Esophagus squamous epithelium (tissue), 5 donors: ENCODE results near the gene SIL1. TPM values are rescaled to one million over a fixed set of nuclear protein-coding genes. Genes with fewer than 3 reads are reported as not detected.

Experiments
- DNase-seq: peaks from one replicate; lab custom pipeline; 2025; lab: John Stamatoyannopoulos, UW
- H3K27ac ChIP-seq, 4 donors: fragments of 200-600 bp; sonication (generic); one replicate each; pipeline ENCODE4 v1.5.1; 2016 to 2019; ENCODE audit warnings: mild to moderate bottlenecking in 1 of 4
- H3K27me3 ChIP-seq, 4 donors: fragments of 200-600 bp; sonication (generic); 1 replicate in 3 of 4; 2 replicates in 1 of 4; pipeline versions ENCODE4 v1.5.1 to v1.6.0; 2017 to 2021; ENCODE audit warnings: antibody characterized with exemption in 1 of 4
- H3K36me3 ChIP-seq, 3 donors: fragments of 200-600 bp; sonication (generic); one replicate each; pipeline ENCODE4 v1.5.1; 2016 to 2019
- H3K4me1 ChIP-seq, 3 donors: fragments of 200-600 bp; sonication (generic); one replicate each; pipeline ENCODE4 v1.5.1; 2017 to 2019
- H3K4me3 ChIP-seq, 4 donors: fragments of 200-600 bp; sonication (generic); 1 replicate in 3 of 4; 2 replicates in 1 of 4; pipeline ENCODE4 v1.5.1; 2016 to 2019; ENCODE audit warnings: mild to moderate bottlenecking in 2 of 4, moderate library complexity in 1 of 4
- H3K9me3 ChIP-seq, 3 donors: fragments of 200-600 bp; sonication (generic); one replicate each; pipeline ENCODE4 v1.5.1; 2016 to 2019
- CTCF ChIP-seq, 6 experiments: fragments of 450-650 bp in 4 of 6; fragments of 200-600 bp in 2 of 6; sonication (generic) in 2 of 6; IDR thresholded peaks; one replicate each; pipeline ENCODE4 v1.5.1; 2016 to 2019; ENCODE audit warnings: antibody characterized with exemption in 6 of 6, mild to moderate bottlenecking in 4 of 6, moderate library complexity in 4 of 6
- POLR2A ChIP-seq, 4 donors: fragments of 450-650 bp; IDR thresholded peaks; one replicate each; pipeline ENCODE4 v1.6.1; 2017; ENCODE audit warnings: antibody characterized with exemption in 4 of 4, mild to moderate bottlenecking in 4 of 4, moderate library complexity in 3 of 4
- WGBS, 2 donors: methylation state at CpG; one replicate each; pipeline ENCODE4 v1.1.5; 2018; 5-methylcytosine and 5-hydroxymethylcytosine counted together
- intact Hi-C: fragments of 100-400 bp; cut with DNase I; formaldehyde crosslinking; loops from one replicate; pipeline ENCODE4 v1.15.0; 2022
- total RNA-seq, 4 donors: library from RNA; depleted of rRNA; stranded (reverse); fragments of >200 nt; gene quantifications; one replicate each; pipeline ENCODE4 v1.1.0, GENCODE V29; 2016
- donor health status: DM: yes; HTN: yes; CAD: no.

The SIL1 gene
- total RNA-seq, 4 donors from 2014 or later = 18.0 to 34.6 (median 18.3) TPM

GRCh38 chr5:139186261-139186660, 11.9 kb downstream of the SIL1 start:
- Histone ChIP-seq H3K4me3 (no peak overlapping the region), H3K27ac (peak overlapping the region in 1 of 4 donors; percentile 36), H3K4me1 (peaks cover 0 to 34% (median 20%) of the 10 kb centered on the region in 3 donors), H3K9me3 (no peaks in the 10 kb centered on the region), H3K36me3 (peaks cover 0 to 6% (median 0%) of the 10 kb centered on the region in 3 donors), H3K27me3 (no peaks in the 10 kb centered on the region)
- DNase-seq = no peak
- WGBS, 2 donors = 80 to 93% methylated on average over 3 of the region's 3 CpGs
- TF ChIP-seq POLR2A (IDR thresholded peaks at IDR 0.05) = no peak
- no peak for TF ChIP-seq CTCF (IDR thresholded peaks at IDR 0.05)
- intact Hi-C loops = no loop called here

- no peak for TF ChIP-seq CTCF (IDR thresholded peaks at IDR 0.05)
- TF ChIP-seq POLR2A (IDR thresholded peaks at IDR 0.05) = no peak
- WGBS, 2 donors = 50 to 71% methylated on average over 1 of the region's 1 CpG
- intact Hi-C loops = no loop called here
- DNase-seq = no peak
- Histone ChIP-seq H3K9me3 (no peaks in the 10 kb centered on the region), H3K4me3 (no peak overlapping the region), H3K4me1 (peaks cover 0 to 41% (median 24%) of the 10 kb centered on the region in 3 donors), H3K27ac (no peak overlapping the region), H3K27me3 (no peaks in the 10 kb centered on the region), H3K36me3 (peaks cover 0 to 6% (median 0%) of the 10 kb centered on the region in 3 donors)
Observed at GRCh38 chr5:139185589-139185988, 12.6 kb downstream of the SIL1 start.

GRCh38 chr5:139183502-139183901, 14.7 kb downstream of the SIL1 start:
- no peak for TF ChIP-seq POLR2A (IDR thresholded peaks at IDR 0.05)
- no peak for TF ChIP-seq CTCF (IDR thresholded peaks at IDR 0.05)
- WGBS, 2 donors = 72 to 78% methylated on average over 2 of the region's 2 CpGs
- Histone ChIP-seq H3K4me1 (peaks cover 9 to 56% (median 38%) of the 10 kb centered on the region in 3 donors), H3K9me3 (no peaks in the 10 kb centered on the region), H3K36me3 (peaks cover 0 to 6% (median 0%) of the 10 kb centered on the region in 3 donors), H3K27me3 (no peaks in the 10 kb centered on the region), H3K27ac (no peak overlapping the region), H3K4me3 (no peak overlapping the region)
- intact Hi-C loops = no loop called here
- no peak for DNase-seq

GRCh38 chr5:139182528-139183296, 15.5 kb downstream of the SIL1 start:
- peaks cover 0 to 4% (median 0%) of the 10 kb centered on the region in 3 donors for H3K36me3 ChIP-seq
- no peaks in the 10 kb centered on the region for H3K27me3 ChIP-seq
- no peak overlapping the region for H3K27ac ChIP-seq
- H3K9me3 ChIP-seq = no peaks in the 10 kb centered on the region
- peaks cover 12 to 64% (median 44%) of the 10 kb centered on the region in 3 donors for H3K4me1 ChIP-seq
- H3K4me3 ChIP-seq = no peak overlapping the region
- DNase-seq = no peak
- no peak for TF ChIP-seq POLR2A (IDR thresholded peaks at IDR 0.05)
- no peak for TF ChIP-seq CTCF (IDR thresholded peaks at IDR 0.05)
- intact Hi-C loops = no loop called here
- WGBS, 2 donors = 76 to 80% methylated on average over 4 of the region's 4 CpGs

- Histone ChIP-seq H3K27me3 (no peaks in the 10 kb centered on the region), H3K4me1 (peaks cover 12 to 69% (median 50%) of the 10 kb centered on the region in 3 donors), H3K9me3 (no peaks in the 10 kb centered on the region), H3K4me3 (no peak overlapping the region), H3K27ac (no peak overlapping the region), H3K36me3 (no peaks in the 10 kb centered on the region)
- no peak for DNase-seq
- TF ChIP-seq CTCF (IDR thresholded peaks at IDR 0.05) (no peak), POLR2A (IDR thresholded peaks at IDR 0.05) (no peak)
- 63 to 77% methylated on average over 8 of the region's 8 CpGs for WGBS, 2 donors
- intact Hi-C loops = no loop called here
Observed at GRCh38 chr5:139181835-139182452, 16.2 kb downstream of the SIL1 start.
